Effector CD4-positive, alpha-beta T cell (primary cell): ENCODE data around the gene EMX1.
"Not testable (repeated sequence)": the region's sequence is repeated elsewhere in the genome, so short reads cannot be mapped to it uniquely, and the experiment has no call there.

Experiments
- DNase-seq: peaks from one replicate; pipeline ENCODE4 v3.0.0-alpha.2; 2020

The EMX1 gene

DNA sequence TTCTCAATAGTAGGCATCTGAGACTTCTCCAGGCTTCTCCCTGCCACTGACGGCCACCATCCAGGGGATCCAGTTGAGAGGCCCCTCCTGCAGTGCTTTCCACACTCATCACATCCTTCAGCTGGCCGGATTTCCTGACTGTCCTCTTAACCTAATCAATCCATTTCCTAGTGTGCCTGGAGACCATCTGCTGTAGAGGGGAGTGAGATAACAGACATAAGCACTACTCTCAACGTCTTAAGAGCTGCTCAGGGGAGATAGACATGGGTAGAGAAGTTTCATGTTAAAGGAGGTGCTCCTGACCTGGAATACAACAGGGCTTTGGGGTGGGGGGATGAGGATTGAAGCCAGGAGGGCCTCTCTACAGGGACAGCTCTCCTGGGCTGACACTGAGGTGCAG is 15.9 kb upstream of the EMX1 start:
- no peak for DNase-seq

DNA sequence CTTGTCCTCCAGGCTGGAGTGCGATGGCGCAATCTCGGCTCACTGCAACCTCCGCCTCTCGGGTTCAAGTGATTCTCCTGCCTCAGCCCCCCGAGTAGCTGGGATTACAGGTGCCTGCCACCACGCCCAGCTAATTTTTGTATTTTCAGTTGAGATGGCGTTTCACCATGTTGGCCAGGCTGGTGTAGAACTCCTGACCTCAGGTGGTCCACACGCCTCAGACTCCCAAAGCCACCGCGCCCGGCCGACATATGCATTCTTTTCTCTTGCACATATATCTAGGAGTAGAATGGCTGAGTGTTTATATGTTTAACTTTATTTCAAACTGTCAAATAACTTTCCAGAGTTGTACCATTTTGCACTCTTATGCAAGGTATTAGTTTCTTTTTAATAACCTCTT is 9.9 kb upstream of the EMX1 start:
- DNase-seq = not testable (repeated sequence)

- no peak for DNase-seq
Measured at GRCh38 chr2:72908741-72909140, 8.6 kb upstream of the EMX1 start.

DNA sequence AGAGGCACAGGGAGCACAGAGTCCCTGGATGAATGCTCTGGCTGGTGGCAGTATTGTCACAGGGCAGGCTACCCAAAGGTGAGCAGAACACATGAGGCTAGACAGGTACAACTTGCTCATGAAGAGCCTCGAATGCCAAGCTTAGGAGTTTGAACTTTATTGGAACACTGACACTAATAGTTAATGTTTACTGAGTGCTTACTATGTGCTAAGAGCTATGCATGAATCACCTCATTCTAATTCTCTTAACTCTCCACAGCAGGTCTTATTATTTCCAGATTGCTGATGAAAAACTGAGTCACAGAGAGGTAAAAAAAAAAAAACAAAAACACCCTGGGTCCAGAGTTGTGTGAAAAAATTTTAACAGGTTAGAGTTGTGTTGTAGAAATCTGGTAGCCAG is 6.1 kb upstream of the EMX1 start:
- no peak for DNase-seq

DNA sequence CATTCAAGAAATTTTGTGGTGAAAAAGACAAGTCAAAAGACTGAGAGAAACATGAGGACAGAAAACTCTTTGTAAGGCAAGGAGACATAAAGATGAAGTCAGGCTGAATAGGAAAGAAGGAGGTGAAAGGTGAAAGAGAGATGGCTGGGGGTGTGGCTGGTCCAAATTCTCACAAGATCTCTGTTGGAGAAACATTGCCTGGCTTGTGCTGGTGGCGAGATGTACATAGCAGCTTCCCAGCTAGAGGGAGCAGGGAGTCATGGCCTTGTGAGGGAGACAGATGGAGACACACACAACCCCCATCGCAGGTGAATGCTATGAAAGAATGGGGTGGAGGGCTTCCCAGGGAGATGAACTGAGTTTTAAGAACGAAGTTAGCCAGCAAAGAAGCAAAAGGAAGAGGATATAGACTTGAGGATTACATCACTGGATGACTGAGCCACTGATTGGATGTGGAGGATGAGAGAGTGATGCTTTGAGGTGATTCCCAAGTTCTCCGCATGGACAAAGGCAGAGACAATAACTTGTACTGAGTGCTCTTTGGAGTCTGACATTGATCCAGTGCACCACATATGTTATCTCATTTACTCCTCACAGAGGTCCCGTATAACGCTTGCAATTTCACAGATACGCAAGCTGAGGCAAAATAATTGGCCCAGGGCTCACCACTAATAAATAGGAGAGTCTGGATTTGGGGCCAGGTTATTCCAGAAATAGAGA is 3.7 kb upstream of the EMX1 start:
- no peak for DNase-seq

DNA sequence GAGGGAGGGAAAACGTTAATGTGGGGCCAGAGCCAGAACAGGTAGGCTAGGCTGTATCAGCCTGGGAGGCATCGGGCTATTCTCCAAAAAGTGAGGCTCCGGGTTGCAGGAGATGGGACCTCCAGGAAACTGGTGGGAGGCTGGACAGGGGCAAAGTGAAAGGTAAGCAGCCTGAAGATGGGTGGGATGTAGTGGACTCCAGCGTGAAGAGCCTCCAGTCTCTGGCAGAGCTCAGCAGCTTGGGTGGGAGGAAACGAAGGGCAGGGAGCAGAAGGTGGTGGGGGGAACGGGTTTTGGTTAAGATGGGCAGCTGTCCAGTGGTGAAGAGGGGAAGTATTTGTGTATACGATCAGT is 3.1 kb upstream of the EMX1 start:
- no peak for DNase-seq

DNA sequence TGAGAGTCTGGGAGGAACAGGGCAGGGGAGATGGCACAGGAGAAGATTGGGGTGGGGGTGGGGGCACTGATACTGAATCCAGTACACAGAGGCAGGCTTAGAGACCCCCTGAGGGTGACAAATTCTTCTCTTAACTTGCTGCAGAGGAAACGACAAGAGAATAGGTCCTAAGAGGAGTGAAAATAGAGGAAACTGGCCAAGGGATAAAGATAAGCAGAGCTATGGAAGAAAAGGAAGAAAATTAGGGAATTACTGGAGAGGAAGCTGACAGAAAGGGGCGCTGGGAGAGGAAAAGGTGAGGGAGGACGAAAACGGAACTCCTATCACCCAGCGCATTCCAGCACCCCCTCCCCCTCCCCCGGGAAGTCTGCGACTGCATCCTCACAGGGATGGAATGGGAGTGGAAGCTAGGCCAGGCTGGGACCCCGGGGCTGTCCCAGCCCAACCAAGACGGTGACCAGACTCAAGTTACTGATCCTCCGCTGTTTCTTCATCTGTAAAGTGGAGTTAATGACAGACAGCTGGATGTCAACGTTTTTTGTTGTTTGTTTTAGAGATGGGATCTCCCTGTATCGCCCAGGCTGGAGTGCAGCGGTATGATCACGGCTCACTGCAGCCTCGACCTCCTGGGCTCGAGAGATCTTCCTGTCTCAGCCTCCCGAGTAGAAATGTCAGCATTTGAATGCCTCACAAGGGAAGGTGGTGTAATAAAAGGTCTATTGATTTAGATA is 2.6 kb upstream of the EMX1 start:
- DNase-seq = no peak

DNA sequence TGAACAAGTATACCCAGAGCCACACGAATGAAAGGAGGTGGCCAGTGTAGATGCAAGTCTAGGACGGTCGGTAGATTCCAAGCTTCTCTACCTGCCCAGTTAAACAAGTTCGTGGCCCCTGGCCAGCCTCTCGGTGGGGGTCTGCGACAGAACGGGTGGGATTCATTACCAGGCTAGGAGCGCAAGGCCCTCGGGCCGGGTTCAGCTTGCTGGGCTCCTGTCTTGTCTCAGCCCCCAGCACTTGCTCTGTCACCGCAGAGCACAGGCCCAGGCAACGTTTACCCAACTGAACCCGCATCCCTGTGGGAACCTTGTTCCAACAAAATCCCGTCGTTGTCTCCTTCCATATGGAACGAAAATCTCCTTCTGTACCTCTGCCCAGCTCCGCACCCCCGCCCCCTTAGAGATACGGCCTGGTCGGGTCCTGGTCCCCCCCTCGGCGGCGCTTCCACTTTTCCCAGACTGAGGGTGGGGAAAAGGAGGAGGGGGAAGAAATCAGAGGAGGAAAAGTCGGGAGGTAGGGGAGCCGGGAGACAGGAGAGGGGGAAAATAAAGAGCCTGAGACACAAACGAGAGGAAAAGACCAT is 1.9 kb upstream of the EMX1 start:
- DNase-seq = no peak

DNA sequence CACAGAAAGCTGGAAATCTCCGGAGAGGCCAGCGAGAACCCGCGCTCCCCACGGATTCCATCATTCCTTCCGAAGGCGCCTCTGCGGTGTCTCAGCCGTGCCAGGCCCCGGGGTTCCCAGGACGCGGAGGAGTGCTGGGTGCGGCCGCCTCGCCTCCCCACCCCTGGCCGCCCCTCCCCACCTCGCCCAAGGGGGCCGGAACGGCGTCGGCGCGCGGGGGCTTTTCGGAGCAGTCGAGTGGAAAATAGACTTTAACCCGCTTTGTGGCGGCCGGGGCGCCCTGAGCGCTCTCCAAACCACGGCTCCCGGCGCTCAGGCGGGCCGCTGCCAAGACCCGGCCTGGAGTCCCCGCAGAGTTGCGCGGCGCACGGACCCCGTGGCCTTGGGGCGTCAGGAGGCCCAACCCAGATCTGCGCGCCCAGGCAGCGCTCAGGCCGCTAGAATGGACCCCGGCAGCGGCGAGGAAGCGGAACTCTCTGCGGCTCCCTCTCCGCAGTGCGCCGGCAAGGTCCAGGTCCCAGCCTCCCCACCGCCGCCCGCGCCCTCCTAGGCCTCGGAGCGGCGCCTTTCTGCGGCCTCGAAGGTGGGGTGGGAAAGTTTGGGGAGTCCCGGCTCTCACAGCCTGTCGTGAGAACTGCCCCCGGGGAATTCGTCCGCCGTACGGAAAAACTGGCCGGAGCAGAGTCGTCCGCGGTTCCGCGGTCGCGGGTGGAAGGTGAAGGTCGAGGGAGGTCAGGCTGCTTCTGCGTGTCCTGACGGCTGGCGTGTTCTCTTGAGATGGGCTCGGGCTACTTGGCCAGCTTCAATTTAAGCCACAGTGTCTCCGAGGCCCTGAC is 1.2 kb upstream of the EMX1 start:
- DNase-seq = no peak

- DNase-seq = no peak
Measured at GRCh38 chr2:72916743-72917137, 579 bp upstream of the EMX1 start.

DNA sequence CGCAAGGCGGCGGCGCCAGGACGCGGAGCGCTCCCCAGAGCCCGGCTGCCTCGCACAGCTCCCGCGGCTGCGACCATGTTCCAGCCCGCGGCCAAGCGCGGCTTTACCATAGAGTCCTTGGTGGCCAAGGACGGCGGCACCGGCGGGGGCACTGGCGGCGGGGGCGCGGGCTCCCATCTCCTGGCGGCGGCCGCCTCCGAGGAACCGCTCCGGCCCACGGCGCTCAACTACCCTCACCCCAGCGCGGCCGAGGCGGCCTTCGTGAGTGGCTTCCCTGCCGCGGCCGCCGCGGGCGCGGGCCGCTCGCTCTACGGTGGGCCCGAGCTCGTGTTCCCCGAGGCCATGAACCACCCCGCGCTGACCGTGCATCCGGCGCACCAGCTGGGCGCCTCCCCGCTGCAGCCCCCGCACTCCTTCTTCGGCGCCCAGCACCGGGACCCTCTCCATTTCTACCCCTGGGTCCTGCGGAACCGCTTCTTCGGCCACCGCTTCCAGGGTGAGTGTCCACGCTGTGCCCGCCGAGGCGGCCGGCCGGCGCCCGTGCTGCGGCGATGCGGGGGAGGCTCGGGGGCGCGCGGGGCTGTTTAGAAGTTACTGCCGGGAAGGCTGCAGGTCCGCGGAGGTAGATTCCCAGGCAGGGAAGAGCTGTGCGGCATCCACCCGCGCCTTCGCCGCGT is 696 bp downstream of the EMX1 start:
- no peak for DNase-seq

GRCh38 chr2:72919414-72920317 is 2.3 kb downstream of the EMX1 start:
- no peak for DNase-seq

- no peak for DNase-seq
Measured at GRCh38 chr2:72920318-72921087, 3.2 kb downstream of the EMX1 start.

DNA sequence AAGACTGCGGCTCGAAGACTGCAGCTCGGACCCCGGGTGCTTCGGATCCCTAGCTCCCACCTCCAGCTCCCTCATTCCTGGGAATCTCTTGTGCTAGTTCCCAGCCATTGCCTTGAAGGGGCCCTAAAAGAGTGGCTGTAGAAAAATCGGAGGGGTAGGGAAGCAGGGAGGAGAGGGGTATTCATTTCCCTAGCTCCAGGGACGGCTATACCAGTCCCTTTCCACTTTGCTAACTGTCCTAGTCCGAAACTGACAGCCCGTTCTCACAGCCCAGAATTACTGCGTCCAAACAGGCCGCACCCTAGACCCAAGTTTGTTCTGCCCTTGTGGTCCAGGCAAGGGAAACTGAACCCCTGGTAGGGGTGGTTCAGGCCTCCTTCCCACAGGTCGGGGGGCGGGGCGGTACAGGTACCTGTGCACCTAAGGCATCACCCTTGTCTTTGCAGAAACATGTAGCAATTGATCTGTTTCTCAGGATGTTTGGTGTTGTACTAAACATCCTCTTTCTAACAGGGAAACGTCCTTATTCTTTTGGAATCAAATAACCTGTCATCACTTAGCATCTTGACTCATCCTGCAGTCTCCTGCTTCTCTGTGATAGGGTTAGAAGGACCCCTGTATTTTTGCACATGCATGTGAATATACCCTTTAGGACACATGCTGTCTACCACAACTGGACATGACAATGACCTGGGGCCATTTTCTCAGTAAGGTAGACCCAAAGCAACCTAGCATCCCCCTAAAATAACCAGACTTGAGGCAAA is 4.0 kb downstream of the EMX1 start:
- no peak for DNase-seq

- DNase-seq = no peak
Measured at GRCh38 chr2:72921853-72922252, 4.5 kb downstream of the EMX1 start.

DNA sequence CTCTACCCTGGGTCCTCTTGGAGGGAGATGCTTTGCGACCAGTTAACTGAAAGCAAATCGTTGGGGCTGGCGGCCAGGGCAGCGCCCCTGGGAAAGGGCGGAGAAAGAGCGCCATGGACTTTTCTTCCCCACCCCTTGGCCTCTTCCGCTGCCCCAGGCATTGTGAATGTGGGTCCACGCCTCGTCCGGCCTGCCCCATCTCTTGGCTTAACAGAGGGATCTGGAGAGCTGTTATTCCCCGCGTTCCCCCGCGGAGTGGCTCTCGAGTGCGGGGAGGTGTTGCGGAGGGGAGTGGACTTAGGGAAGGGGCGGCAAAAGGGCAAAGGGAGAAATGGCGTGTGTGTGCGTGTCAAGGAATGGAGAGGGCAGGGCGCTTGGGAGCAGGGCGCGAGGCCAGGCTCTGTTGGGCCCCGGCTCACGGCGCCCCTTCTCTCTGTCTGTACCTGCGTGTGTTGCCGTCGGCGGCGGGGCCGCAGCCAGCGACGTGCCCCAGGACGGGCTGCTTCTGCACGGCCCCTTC is 6.6 kb downstream of the EMX1 start:
- no peak for DNase-seq

DNA sequence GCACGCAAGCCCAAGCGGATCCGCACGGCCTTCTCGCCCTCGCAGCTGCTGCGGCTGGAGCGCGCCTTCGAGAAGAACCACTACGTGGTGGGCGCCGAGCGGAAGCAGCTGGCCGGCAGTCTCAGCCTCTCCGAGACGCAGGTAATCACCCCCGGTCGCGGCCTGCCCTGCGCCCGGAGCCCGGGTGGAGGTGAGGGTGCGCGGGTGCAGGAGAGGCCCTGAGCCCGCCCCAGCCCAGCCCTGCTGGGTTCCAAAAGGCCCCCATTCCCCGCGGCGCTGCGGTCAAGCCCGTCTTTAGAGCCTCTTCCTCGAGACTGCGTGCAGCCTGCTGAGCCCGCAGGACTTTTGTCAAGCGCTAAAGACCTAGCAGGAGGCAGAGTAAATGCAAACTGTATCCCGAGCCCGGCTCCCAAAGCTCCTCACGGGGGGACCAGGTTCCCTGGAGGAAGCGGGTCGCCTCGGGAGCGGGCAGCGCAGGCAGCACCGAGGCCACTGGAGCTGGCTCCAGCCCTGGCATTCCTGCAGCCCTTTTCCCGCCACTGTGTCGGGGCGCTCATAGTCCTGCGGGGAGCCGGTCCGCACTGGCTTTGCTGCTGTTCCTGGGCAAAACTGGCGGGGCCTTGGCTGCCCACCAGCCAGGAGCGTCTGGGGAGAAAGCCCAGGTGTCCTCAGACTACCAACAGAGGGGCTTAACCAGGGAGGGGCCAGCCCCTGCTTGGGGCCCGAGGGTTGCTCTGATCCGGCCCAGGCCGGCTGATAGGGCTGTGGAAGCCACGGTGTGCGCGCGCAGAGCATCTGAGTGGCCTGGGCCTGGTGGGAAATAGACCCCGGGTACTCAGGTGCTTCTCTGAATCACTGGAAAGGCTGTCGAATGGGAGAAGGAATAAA is 7.3 kb downstream of the EMX1 start:
- no peak for DNase-seq

DNA sequence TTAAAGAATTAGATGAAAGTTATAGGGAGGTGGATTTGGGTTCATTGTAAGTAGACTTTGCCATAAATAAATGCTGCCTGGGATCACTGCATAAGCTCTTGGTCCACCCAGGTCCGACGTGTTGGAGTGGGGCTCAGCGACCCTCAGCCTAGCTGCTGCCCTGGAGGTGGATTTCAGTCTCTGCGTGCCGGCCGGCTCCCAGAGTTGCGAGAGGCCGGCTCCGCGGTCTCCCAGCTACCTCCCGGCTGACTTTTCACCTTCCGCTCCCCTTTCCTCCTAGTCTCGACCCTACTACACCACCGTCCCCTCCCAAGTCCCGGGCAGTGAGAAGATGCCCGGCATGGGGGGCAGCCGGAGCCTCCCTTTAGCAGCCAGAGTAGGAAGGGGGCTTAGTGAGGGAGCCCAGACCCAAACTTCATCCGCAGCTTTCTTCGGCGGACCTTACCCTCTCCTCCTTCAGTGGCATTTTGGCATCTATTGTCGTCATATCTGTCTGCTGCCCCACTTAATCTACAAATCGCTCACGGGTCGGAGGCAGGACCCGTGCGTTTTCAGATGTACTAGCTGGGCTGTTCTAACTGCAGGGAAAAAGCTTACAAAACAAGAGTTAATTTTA is 8.1 kb downstream of the EMX1 start:
- no peak for DNase-seq
